ENCODE data around the gene NAALADL2. TPM values are rescaled to one million over a fixed set of nuclear protein-coding genes. Genes with fewer than 3 reads are reported as not detected.

Gene NAALADL2
- total RNA-seq, 1 experiment from 2014 or later, result 1.9 TPM

DNA sequence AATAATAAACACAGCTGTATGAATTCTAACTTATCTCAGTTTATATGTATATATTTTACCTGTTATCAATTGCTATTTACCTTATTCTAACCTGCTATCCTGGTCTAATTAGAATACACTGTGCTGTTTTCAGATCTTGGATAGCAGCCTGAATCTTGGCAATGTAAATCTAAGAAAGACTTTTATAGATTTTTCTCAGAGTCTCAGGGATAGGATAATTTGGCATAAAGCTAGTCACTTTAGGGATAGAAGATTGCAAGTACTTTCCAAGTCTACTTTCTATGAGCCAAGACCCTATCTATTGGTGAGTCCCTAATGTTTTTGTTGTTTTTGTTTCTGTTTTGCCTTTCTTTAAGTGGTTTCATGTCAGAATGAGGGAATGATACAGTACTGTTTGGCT, 695.7 kb downstream of the NAALADL2 start:
- Histone ChIP-seq H3K36me3 (ENCODE audit: low read depth, low read length) (no peaks in the 10 kb centered on the region), H3K4me3 (ENCODE audit: low read length) (no peak overlapping the region), H3K9me3 (ENCODE audit: low read length) (no peaks in the 10 kb centered on the region), H3K4me2 (ENCODE audit: low read length) (no peak overlapping the region), H3K27ac (ENCODE audit: low read length) (no peak overlapping the region), H4K20me1 (ENCODE audit: low read length) (no peaks in the 10 kb centered on the region), H3K27me3 (ENCODE audit: low read length) (no peaks in the 10 kb centered on the region), H3F3A (ENCODE audit: low read length, unreplicated experiment) (no peaks in the 10 kb centered on the region), H3K4me1 (ENCODE audit: insufficient read depth, low read length) (no peaks in the 10 kb centered on the region), H3K79me2 (ENCODE audit: low read length) (no peaks in the 10 kb centered on the region), H2AFZ (ENCODE audit: low read length) (no peak overlapping the region), H3K9me2 (replicated peaks; ENCODE audit: low read length) (no peaks in the 10 kb centered on the region), H3K9ac (ENCODE audit: low read length) (no peak overlapping the region)
- intact Hi-C loops (cut with micrococcal nuclease), result no loop called here
- ChIA-PET POLR2A (ENCODE audit: unreplicated experiment) (no interaction called here), CTCF (no interaction called here)
- ATAC-seq (no peak), DNase-seq (no peak)
- no TSS peak for BruUV-seq (replicated peaks)
- TF ChIP-seq EZH2 (IDR thresholded peaks at IDR 0.05; ENCODE audit: low read length, unreplicated experiment) (no peak), EZH2phosphoT487 (IDR thresholded peaks at IDR 0.05; ENCODE audit: borderline replicate concordance, low read length) (no peak)
- TF ChIP-seq, protein P1, sequence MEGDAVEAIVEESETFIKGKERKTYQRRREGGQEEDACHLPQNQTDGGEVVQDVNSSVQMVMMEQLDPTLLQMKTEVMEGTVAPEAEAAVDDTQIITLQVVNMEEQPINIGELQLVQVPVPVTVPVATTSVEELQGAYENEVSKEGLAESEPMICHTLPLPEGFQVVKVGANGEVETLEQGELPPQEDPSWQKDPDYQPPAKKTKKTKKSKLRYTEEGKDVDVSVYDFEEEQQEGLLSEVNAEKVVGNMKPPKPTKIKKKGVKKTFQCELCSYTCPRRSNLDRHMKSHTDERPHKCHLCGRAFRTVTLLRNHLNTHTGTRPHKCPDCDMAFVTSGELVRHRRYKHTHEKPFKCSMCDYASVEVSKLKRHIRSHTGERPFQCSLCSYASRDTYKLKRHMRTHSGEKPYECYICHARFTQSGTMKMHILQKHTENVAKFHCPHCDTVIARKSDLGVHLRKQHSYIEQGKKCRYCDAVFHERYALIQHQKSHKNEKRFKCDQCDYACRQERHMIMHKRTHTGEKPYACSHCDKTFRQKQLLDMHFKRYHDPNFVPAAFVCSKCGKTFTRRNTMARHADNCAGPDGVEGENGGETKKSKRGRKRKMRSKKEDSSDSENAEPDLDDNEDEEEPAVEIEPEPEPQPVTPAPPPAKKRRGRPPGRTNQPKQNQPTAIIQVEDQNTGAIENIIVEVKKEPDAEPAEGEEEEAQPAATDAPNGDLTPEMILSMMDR (conservative IDR thresholded peaks at IDR 0.05; ENCODE audit: low read depth, low read length), result no peak

DNA sequence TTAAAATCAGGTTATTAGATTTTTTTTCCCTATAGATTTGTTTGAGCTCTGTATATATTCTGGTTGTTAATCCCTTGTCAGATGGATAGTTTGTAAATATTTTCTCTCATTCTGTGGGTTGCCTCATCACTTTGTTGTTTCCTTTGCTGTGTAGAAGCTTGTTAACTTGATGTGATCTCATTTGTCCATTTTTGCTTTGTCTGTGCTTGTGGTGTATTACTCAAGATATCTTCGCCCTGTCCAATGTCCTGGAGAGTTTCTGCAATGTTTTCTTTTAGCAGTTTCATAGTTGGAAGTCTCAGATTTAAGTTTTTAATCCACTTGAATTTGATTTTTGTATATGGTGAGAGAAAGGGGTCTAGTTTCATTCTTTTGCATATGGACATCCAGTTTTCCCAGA, 699.1 kb downstream of the NAALADL2 start:
- Histone ChIP-seq H2AFZ (ENCODE audit: low read length) (no peak overlapping the region), H3K4me3 (ENCODE audit: low read length) (no peak overlapping the region), H4K20me1 (ENCODE audit: low read length) (no peaks in the 10 kb centered on the region), H3K36me3 (ENCODE audit: low read depth, low read length) (no peaks in the 10 kb centered on the region), H3K27me3 (ENCODE audit: low read length) (no peaks in the 10 kb centered on the region), H3K27ac (ENCODE audit: low read length) (no peak overlapping the region), H3K9ac (ENCODE audit: low read length) (no peak overlapping the region), H3K79me2 (ENCODE audit: low read length) (no peaks in the 10 kb centered on the region), H3K9me2 (replicated peaks; ENCODE audit: low read length) (no peaks in the 10 kb centered on the region), H3F3A (ENCODE audit: low read length, unreplicated experiment) (no peaks in the 10 kb centered on the region), H3K4me2 (ENCODE audit: low read length) (no peak overlapping the region), H3K9me3 (ENCODE audit: low read length) (no peaks in the 10 kb centered on the region), H3K4me1 (ENCODE audit: insufficient read depth, low read length) (no peaks in the 10 kb centered on the region)
- POLR2A ChIA-PET (ENCODE audit: unreplicated experiment), result no interaction called here
- ATAC-seq (no peak), DNase-seq (no peak)
- BruUV-seq (replicated peaks), result no TSS peak
- CTCF ChIA-PET, result no interaction called here
- intact Hi-C loops (cut with micrococcal nuclease), result no loop called here
- no peak for TF ChIP-seq EZH2phosphoT487 (IDR thresholded peaks at IDR 0.05; ENCODE audit: borderline replicate concordance, low read length)
- TF ChIP-seq EZH2 (IDR thresholded peaks at IDR 0.05; ENCODE audit: low read length, unreplicated experiment), result no peak
- TF ChIP-seq, protein P1 (conservative IDR thresholded peaks at IDR 0.05; ENCODE audit: low read depth, low read length), result no peak

DNA sequence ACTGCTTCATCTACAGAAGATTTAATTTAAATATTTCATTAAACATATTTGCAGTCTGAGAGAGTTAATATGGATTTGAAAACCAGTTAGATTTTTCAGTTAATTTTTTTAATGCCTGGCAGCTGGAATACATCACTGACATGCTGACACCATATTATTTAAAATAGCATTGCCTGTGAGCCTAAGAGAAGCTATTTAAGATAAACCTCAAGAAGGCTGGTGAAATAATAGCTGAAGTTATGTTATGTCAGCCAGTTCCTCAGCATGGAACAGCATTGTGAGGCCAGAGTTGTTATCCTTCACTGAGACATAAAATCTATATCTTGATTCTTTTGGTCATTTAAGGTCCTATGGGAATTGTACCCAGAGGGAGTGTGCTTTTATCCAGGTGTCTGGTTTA, 705.2 kb downstream of the NAALADL2 start:
- no peak overlapping the region for H3K4me3 ChIP-seq (ENCODE audit: low read length)
- no peak overlapping the region for H3K9ac ChIP-seq (ENCODE audit: low read length)
- no peaks in the 10 kb centered on the region for H3K79me2 ChIP-seq (ENCODE audit: low read length)
- no peaks in the 10 kb centered on the region for H3F3A ChIP-seq (ENCODE audit: low read length, unreplicated experiment)
- H3K9me3 ChIP-seq (ENCODE audit: low read length), result no peaks in the 10 kb centered on the region
- H4K20me1 ChIP-seq (ENCODE audit: low read length), result no peaks in the 10 kb centered on the region
- no peaks in the 10 kb centered on the region for H3K9me2 ChIP-seq (replicated peaks; ENCODE audit: low read length)
- BruUV-seq (replicated peaks), result no TSS peak
- ChIA-PET POLR2A (ENCODE audit: unreplicated experiment) (no interaction called here), CTCF (no interaction called here)
- ATAC-seq (no peak), DNase-seq (no peak)
- intact Hi-C loops (cut with micrococcal nuclease), result no loop called here
- no peak overlapping the region for H3K27ac ChIP-seq (ENCODE audit: low read length)
- no peak overlapping the region for H3K4me2 ChIP-seq (ENCODE audit: low read length)
- H3K27me3 ChIP-seq (ENCODE audit: low read length), result no peaks in the 10 kb centered on the region
- H2AFZ ChIP-seq (ENCODE audit: low read length), result no peak overlapping the region
- TF ChIP-seq, protein P1 (conservative IDR thresholded peaks at IDR 0.05; ENCODE audit: low read depth, low read length), result no peak
- TF ChIP-seq EZH2phosphoT487 (IDR thresholded peaks at IDR 0.05; ENCODE audit: borderline replicate concordance, low read length) (no peak), EZH2 (IDR thresholded peaks at IDR 0.05; ENCODE audit: low read length, unreplicated experiment) (no peak)
- H3K36me3 ChIP-seq (ENCODE audit: low read depth, low read length), result no peaks in the 10 kb centered on the region
- H3K4me1 ChIP-seq (ENCODE audit: insufficient read depth, low read length), result no peaks in the 10 kb centered on the region
